HepG2 (cell line): ENCODE measurements around the gene ALPK1. TPM values are rescaled to one million over a fixed set of nuclear protein-coding genes. Genes with fewer than 3 reads are reported as not detected.

Experiments used
- ATAC-seq: fragments of 200-7000 bp; cut with Tn5 transposase; 3 replicates; pipeline ENCODE4 v1.9.1; 2020; ENCODE audit warnings: mild to moderate bottlenecking, moderate library complexity
- BruUV-seq: library from RNA; stranded (reverse); fragments of 400-500 nt; replicated peaks from 2 replicates; lab custom pipeline; 2021; lab: Mats Ljungman, UMichigan
- CTCF ChIA-PET: fragments of 300-600 bp; formaldehyde crosslinking; extraction: SDS; loops from one replicate; lab custom pipeline; 2021; ENCODE audit warnings: low total read pairs, inconsistent platforms, low intra/inter-chr PET ratio; lab: Yijun Ruan, JAX
- POLR2A ChIA-PET: fragments of 350-600 bp; sonication (Branson Sonifier 250); formaldehyde crosslinking; loops from one replicate; lab custom pipeline; 2020; ENCODE audit warnings: antibody characterized with exemption, inconsistent platforms; lab: Yijun Ruan, JAX
- DNase-seq: peaks from one replicate; pipeline ENCODE4 v3.0.0-alpha.2; 2015; ENCODE audit warnings: low spot score
- FAIRE-seq: peaks from 3 replicates; lab custom pipeline; 2011; peaks lifted over from hg19 to GRCh38; lab: Jason Lieb, UNC
- H2AFZ ChIP-seq: one replicate; pipeline ENCODE4 v1.6.1; 2011; ENCODE audit warnings: low read length, inconsistent platforms
- H3K27ac ChIP-seq: fragments of 300-600 bp; 3 replicates; pipeline ENCODE4 v1.8.0; 2011; ENCODE audit warnings: mixed run types, mild to moderate bottlenecking, mixed read lengths, low read length, inconsistent platforms; ENCODE audit not compliant: insufficient read depth; ENCODE audit errors: extremely low read length
- H3K27me3 ChIP-seq, 2 experiments: fragments of 200-600 bp in 1 of 2; 2 replicates in 1 of 2; 3 replicates in 1 of 2; pipeline versions ENCODE4 v1.6.0 to v1.8.0; 2011; ENCODE audit warnings: low read length in 2 of 2, mild to moderate bottlenecking in 2 of 2, moderate library complexity in 2 of 2, inconsistent platforms in 1 of 2; ENCODE audit not compliant: insufficient read depth in 2 of 2, control insufficient read depth in 1 of 2
- H3K36me3 ChIP-seq, 2 experiments: fragments of 200-600 bp in 1 of 2; replicated peaks in 1 of 2; 2 replicates in 1 of 2; 3 replicates in 1 of 2; pipeline versions ENCODE4 v1.5.1 to v1.8.0; 2011; ENCODE audit warnings: low read length in 2 of 2, inconsistent platforms in 1 of 2; ENCODE audit not compliant: insufficient read depth in 2 of 2, control insufficient read depth in 1 of 2
- H3K4me1 ChIP-seq: 2 replicates; pipeline ENCODE4 v1.5.1; 2012; ENCODE audit warnings: low read length, inconsistent platforms; ENCODE audit not compliant: insufficient read depth
- H3K4me2 ChIP-seq: 2 replicates; pipeline ENCODE4 v1.6.0; 2011; ENCODE audit warnings: low read depth, low read length, inconsistent platforms
- H3K4me3 ChIP-seq, 3 experiments: fragments of 200-600 bp in 1 of 3; sonication (generic), shearing (Covaris generic) in 1 of 3; replicated peaks in 1 of 3; 2 replicates each; pipeline ENCODE4 v1.5.1; 2011 to 2016; ENCODE audit warnings: low read length in 3 of 3, inconsistent platforms in 2 of 3, low read depth in 2 of 3, mild to moderate bottlenecking in 2 of 3, control low read depth in 1 of 3, mixed read lengths in 1 of 3; ENCODE audit not compliant: insufficient read depth in 1 of 3
- H3K79me2 ChIP-seq: one replicate; pipeline ENCODE4 v1.6.1; 2011; ENCODE audit warnings: low read length, inconsistent platforms; ENCODE audit not compliant: insufficient read depth
- H3K9ac ChIP-seq: 2 replicates; pipeline ENCODE4 v1.6.0; 2011; ENCODE audit warnings: mild to moderate bottlenecking, low read depth, low read length, inconsistent platforms; ENCODE audit not compliant: insufficient read depth
- H3K9me3 ChIP-seq: 2 replicates; pipeline ENCODE4 v1.5.1; 2012; ENCODE audit warnings: mild to moderate bottlenecking, low read length
- H4K20me1 ChIP-seq: 2 replicates; pipeline ENCODE4 v1.6.0; 2011; ENCODE audit warnings: inconsistent platforms, mild to moderate bottlenecking, low read length, moderate library complexity; ENCODE audit not compliant: insufficient read depth
- ATF7 ChIP-seq, 2 experiments: fragments of 450-650 bp in 1 of 2; sonication (generic) in 1 of 2; formaldehyde crosslinking in 1 of 2; IDR thresholded peaks; 2 replicates each; pipeline versions ENCODE4 v1.4.0 to v1.6.1; 2016 to 2020; ENCODE audit warnings: antibody characterized with exemption in 1 of 2, mild to moderate bottlenecking in 1 of 2, missing genetic modification reagents in 1 of 2
- BCL6 ChIP-seq: IDR thresholded peaks from 2 replicates; pipeline ENCODE4 v1.6.1; 2016; ENCODE audit warnings: missing genetic modification reagents, missing compliant biosample characterization
- CHD4 ChIP-seq: fragments of 200-600 bp; sonication (generic); IDR thresholded peaks from 2 replicates; pipeline ENCODE4 v1.7.0; 2017; ENCODE audit warnings: mild to moderate bottlenecking, low read length, borderline replicate concordance
- HMG20A ChIP-seq: IDR thresholded peaks from 2 replicates; pipeline ENCODE4 v1.6.1; 2016; ENCODE audit warnings: borderline replicate concordance
- MAF1 ChIP-seq: sonication (generic); formaldehyde crosslinking; IDR thresholded peaks from 2 replicates; pipeline ENCODE4 v1.5.0; 2020; ENCODE audit warnings: missing genetic modification reagents, borderline replicate concordance
- MAFK ChIP-seq, 2 experiments: IDR thresholded peaks in 1 of 2; conservative IDR thresholded peaks in 1 of 2; 2 replicates each; pipeline ENCODE4 v1.6.1; 2011; ENCODE audit warnings: improper control_type of control experiment in 2 of 2, low read length in 2 of 2
- NBN ChIP-seq: fragments of 450-650 bp; conservative IDR thresholded peaks from 2 replicates; pipeline ENCODE4 v1.6.1; 2017
- NFYB ChIP-seq: sonication (generic); formaldehyde crosslinking; IDR thresholded peaks from 2 replicates; pipeline ENCODE4 v1.4.0; 2020; ENCODE audit warnings: missing genetic modification reagents
- NR2F1 ChIP-seq, 2 experiments: fragments of 450-650 bp in 1 of 2; formaldehyde crosslinking in 1 of 2; IDR thresholded peaks; 2 replicates each; pipeline versions ENCODE4 v1.5.0 to v1.6.1; 2016 to 2020; ENCODE audit warnings: mild to moderate bottlenecking in 1 of 2, missing compliant biosample characterization in 1 of 2, missing genetic modification reagents in 1 of 2, moderate library complexity in 1 of 2
- PHF21A ChIP-seq: sonication (generic); formaldehyde crosslinking; IDR thresholded peaks from 2 replicates; pipeline ENCODE4 v1.5.0; 2020; ENCODE audit warnings: mild to moderate bottlenecking, missing genetic modification reagents
- SALL1 ChIP-seq: sonication (generic); formaldehyde crosslinking; IDR thresholded peaks from 2 replicates; pipeline ENCODE4 v1.8.0; 2022; ENCODE audit warnings: mild to moderate bottlenecking, missing genetic modification reagents
- SAP130 ChIP-seq: IDR thresholded peaks from 2 replicates; pipeline ENCODE4 v1.6.1; 2016; ENCODE audit warnings: low read depth
- SRSF9 ChIP-seq: fragments of 200-400 bp; formaldehyde crosslinking; IDR thresholded peaks from 2 replicates; pipeline ENCODE4 v1.6.1; 2018; ENCODE audit warnings: borderline replicate concordance, mild to moderate bottlenecking, low read depth, low read length; ENCODE audit not compliant: insufficient read depth, poor library complexity, severe bottlenecking
- TFAP4 ChIP-seq: sonication (generic); IDR thresholded peaks from 2 replicates; pipeline ENCODE4 v1.6.1; 2016; ENCODE audit warnings: low read depth, borderline replicate concordance
- TFE3 ChIP-seq: IDR thresholded peaks from 2 replicates; pipeline ENCODE4 v1.6.1; 2016
- ZKSCAN5 ChIP-seq: sonication (generic); formaldehyde crosslinking; IDR thresholded peaks from 2 replicates; pipeline ENCODE4 v1.5.1; 2020; ENCODE audit warnings: mild to moderate bottlenecking, missing genetic modification reagents
- ZNF138 ChIP-seq: sonication (generic); formaldehyde crosslinking; IDR thresholded peaks from 2 replicates; pipeline ENCODE4 v1.5.0; 2020; ENCODE audit warnings: mild to moderate bottlenecking, low read depth, missing genetic modification reagents
- ZNF329 ChIP-seq: sonication (generic); formaldehyde crosslinking; IDR thresholded peaks from 2 replicates; pipeline ENCODE4 v1.9.0; 2021; ENCODE audit warnings: low read depth, mild to moderate bottlenecking, missing genetic modification reagents
- ZNF331 ChIP-seq: sonication (generic); formaldehyde crosslinking; IDR thresholded peaks from 2 replicates; pipeline ENCODE4 v1.4.0; 2020; ENCODE audit warnings: missing genetic modification reagents
- ZSCAN9 ChIP-seq: IDR thresholded peaks from 2 replicates; pipeline ENCODE4 v1.6.1; 2016; ENCODE audit warnings: borderline replicate concordance
- WGBS: methylation state at CpG from one replicate; pipeline ENCODE4 v1.1.6; 2017; ENCODE audit warnings: low lambda C conversion rate; 5-methylcytosine and 5-hydroxymethylcytosine counted together
- in situ Hi-C: cut with HindIII; loops from 2 replicates; pipeline ENCODE4 v1.10.0; 2017; ENCODE audit warnings: low pct_unique_long_range_greater_than_20kb; ENCODE audit not compliant: extremely low pct_ligation_motif_present
- intact Hi-C: fragments of 100-400 bp; cut with micrococcal nuclease; formaldehyde crosslinking; loops from one replicate; pipeline ENCODE4 v1.10.0; 2022; ENCODE audit not compliant: unreplicated experiment
- polyA plus RNA-seq, 8 experiments: library from polyadenylated mRNA; depleted of rRNA in 3 of 8; stranded (reverse) in 7 of 8; unstranded in 1 of 8; fragments of >200 nt; fragmentation: Illumina TruSeq in 4 of 8; extraction: Trizol in 4 of 8; gene quantifications; 2 replicates each; pipeline versions ENCODE4 v1.2.1 to v1.2.3, GENCODE V29; 2011 to 2016; ENCODE audit warnings: low read depth in 4 of 8, missing spikeins in 1 of 8, mixed read lengths in 1 of 8; ENCODE audit not compliant: insufficient read depth in 1 of 8
- total RNA-seq, 5 experiments: library from RNA; depleted of rRNA; stranded (reverse); fragments of >200 nt; fragmentation: Illumina TruSeq; extraction: Trizol; gene quantifications; 2 replicates each; pipeline ENCODE4 v1.2.3, GENCODE V29; 2016; ENCODE audit warnings: low read depth in 1 of 5

The ALPK1 gene
- total and polyA plus RNA-seq, 2 of the 13 experiments (the other 11 are each of a cell fraction or from before 2014, with no cell fraction given), result 0.61 to 1.3 TPM

GRCh38 chr4:112453321-112453720, 156.2 kb downstream of the ALPK1 start:
- Histone ChIP-seq H3K4me2 (no peak overlapping the region), H3K36me3 (no peaks in the 10 kb centered on the region), H3K27ac (no peak overlapping the region), H3K9me3 (no peaks in the 10 kb centered on the region), H3K4me3 (no peak overlapping the region), H2AFZ (no peak overlapping the region), H3K79me2 (no peaks in the 10 kb centered on the region), H3K9ac (no peak overlapping the region), H3K4me1 (no peaks in the 10 kb centered on the region), H4K20me1 (no peaks in the 10 kb centered on the region), H3K27me3 (no peaks in the 10 kb centered on the region; a peak in 1 of 5 replicates)
- intact Hi-C loops (no loop called here), in situ Hi-C loops (no loop called here)
- TF ChIP-seq SRSF9 (no peak), ZKSCAN5 (CRISPR knock-in tag) (no peak), SALL1 (CRISPR knock-in tag) (no peak), ZNF331 (CRISPR knock-in tag) (no peak), NFYB (CRISPR knock-in tag) (no peak), ZNF329 (no peak), SAP130 (CRISPR knock-in tag) (no peak)
- FAIRE-seq (no peak), DNase-seq (no peak), ATAC-seq (no peak)
- 2% methylated on average over 2 of the region's 2 CpGs for WGBS
- ChIA-PET CTCF (no interaction called here), POLR2A (no interaction called here)
- BruUV-seq, result no TSS peak

- in situ Hi-C loops (no loop called here), intact Hi-C loops (no loop called here)
- CTCF ChIA-PET, result no interaction called here
- no peaks in the 10 kb centered on the region for H3K27me3 ChIP-seq
- TF ChIP-seq TFE3 (CRISPR knock-in tag) (no peak), CHD4 (no peak), TFAP4 (no peak), MAF1 (CRISPR knock-in tag) (no peak), ZNF138 (CRISPR knock-in tag) (no peak), PHF21A (CRISPR knock-in tag) (no peak), BCL6 (CRISPR knock-in tag) (no peak), HMG20A (CRISPR knock-in tag) (no peak), ATF7 (IDR thresholded peaks at IDR 0.05) (peak; percentile 60), ATF7 (CRISPR knock-in tag; IDR thresholded peaks at IDR 0.05) (no peak), NR2F1 (CRISPR knock-in tag; IDR thresholded peaks at IDR 0.05) (no peak), MAFK (conservative IDR thresholded peaks at IDR 0.05 in 1 of 2, IDR thresholded peaks at IDR 0.05 in 1 of 2; ENCODE audit: low read length in 2 of 2) (0 out of 4 replicates have a peak, but pooled peaks of 1 of the 2 experiments have one; percentile 11), NBN (no peak), ZSCAN9 (CRISPR knock-in tag) (no peak)
- FAIRE-seq (no peak), DNase-seq (no peak), ATAC-seq (no peak)
- no peak overlapping the region for H3K27ac ChIP-seq
- no peaks in the 10 kb centered on the region for H3K4me1 ChIP-seq
- no TSS peak for BruUV-seq
- no peak overlapping the region for H3K4me3 ChIP-seq
- no peaks in the 10 kb centered on the region for H4K20me1 ChIP-seq
- H3K9me3 ChIP-seq, result no peaks in the 10 kb centered on the region
- no peak overlapping the region for H3K9ac ChIP-seq
- no peak overlapping the region for H2AFZ ChIP-seq
- no peaks in the 10 kb centered on the region for H3K36me3 ChIP-seq
- H3K79me2 ChIP-seq, result no peaks in the 10 kb centered on the region
- POLR2A ChIA-PET, result no interaction called here
- H3K4me2 ChIP-seq, result no peak overlapping the region
Measured at GRCh38 chr4:112472318-112472717, 175.1 kb downstream of the ALPK1 start.
